DMS114 treated with DMSO at 0.1 percent for 48 hours (cell line): ENCODE data around the gene NT5C1B.
"Not testable (repeated sequence)": the region's sequence is repeated elsewhere in the genome, so short reads cannot be mapped to it uniquely, and the experiment has no call there.

ENCODE experiments used
- DNase-seq: peaks from one replicate; lab custom pipeline; 2025; ENCODE audit not compliant: unreplicated experiment; lab: John Stamatoyannopoulos, UW

The NT5C1B gene

DNA sequence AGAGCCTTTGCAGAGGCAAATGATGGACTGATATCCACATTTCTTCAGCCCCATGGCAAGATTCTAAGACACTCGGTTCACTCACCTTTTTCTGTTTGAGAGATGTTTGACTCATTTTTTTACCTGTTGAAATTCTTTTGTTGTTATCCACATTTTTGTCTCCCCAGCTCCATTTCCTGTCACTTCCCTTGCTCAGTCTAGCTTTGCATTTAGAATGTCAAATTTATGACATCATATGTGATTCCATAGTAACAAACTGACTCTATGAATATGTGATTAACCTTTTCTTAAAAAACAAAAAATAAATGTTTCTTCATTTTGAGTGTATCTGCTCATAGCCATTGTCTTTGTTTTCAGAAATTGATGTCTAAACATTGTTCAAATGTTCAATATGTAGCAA is at the start of gene NT5C1B:
Gene NT5C1B (minus strand): TSS at position 216 of the 400 bp plus-strand sequence. CDS start 101 bp downstream, at position 115.
- no peak for DNase-seq

DNA sequence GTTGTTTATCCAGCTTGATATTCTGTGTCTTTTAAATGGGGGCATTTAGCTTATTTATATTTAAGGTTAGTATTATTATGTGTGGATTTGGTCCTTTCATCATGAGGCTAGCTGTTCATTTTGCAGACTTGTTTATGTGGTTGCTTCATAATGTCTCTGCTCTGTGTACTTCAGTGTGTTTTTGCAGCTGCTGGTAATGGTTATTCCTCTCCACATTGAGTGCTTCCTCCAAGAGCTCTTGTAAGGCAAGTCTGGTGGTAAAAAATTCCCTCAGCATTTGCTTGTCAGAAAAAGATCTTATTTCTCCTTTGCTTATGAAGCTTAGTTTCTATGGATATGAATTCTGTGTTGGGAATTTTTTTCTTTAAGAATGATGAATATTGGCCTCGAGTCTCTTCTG is 47.8 kb upstream of the NT5C1B start:
- no peak for DNase-seq

DNA sequence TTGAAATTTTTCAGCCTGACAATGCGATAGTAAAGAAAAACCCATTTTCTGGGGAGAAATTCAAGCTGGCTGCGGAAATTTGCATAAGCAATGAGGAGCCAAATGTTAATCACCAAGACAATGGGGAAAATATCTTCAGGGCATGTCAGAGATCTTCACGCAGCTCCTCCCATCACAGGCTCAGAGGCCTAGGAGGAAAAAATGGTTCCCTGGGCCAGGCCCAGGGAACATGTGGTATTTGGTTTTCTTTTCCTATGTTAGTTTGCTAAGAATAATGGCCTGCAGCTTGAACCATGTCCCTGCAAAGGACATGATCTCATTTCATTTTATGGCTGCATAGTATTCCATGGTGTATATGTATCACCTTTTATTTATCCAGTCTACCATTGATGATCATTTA is 43.3 kb upstream of the NT5C1B start:
- not testable (repeated sequence) for DNase-seq

DNA sequence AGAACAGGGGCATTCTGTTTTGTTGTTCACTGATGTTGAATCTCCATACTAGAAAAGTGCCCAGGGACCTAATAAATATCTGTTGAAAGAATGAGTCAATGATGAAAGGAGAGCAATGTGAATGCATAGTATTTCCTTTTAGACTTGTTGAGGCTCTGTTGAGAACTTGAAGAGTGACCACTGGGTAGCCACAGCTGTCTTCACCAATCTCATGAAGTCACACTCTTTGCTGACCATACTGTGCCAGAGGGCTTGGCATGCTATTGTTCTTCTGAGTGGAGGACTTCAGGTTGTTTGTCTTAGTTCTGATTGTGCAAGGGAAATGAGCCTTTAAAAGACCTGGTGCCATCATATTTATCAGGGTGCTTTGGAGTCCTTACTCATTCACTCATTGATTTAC is 41.6 kb upstream of the NT5C1B start:
- DNase-seq = no peak

DNA sequence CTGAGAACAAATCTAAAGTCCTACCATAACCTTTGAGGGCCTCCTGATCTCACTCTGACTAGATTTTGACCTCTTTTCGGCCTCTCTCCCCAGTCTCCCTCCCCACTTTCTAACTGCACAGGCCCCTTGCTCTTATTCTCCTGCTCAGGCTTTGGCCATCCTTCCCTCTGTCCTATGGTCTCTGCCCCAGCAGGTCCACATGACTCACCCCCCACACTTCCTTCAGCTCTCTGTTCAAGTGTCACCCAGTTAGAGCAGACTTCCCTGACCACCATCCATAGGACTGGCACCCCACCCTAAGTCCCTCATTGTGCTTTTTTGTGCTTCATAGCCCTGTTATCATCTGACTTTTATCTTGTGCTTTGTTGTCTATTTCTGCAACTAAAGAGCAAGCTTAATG is 41.2 kb upstream of the NT5C1B start:
- no peak for DNase-seq

DNA sequence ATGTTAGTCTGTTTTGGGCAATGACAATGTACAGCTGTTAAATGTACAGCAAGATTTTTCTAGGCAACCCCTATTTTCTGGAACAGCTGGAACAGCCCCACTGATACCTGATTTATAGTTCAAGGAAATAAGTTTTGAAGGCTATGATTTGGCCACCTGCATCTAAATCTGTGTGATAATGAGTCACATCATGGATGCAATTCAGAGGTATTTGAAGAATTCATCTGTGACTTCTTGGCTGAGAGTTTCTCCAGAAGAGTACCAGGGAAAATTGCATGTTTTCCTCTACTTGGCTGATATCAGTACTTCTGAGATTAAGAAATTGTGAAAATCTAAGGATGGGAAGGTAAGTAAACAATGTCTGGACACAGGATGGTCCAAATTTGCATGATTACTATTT is 40.7 kb upstream of the NT5C1B start:
- DNase-seq = no peak

DNA sequence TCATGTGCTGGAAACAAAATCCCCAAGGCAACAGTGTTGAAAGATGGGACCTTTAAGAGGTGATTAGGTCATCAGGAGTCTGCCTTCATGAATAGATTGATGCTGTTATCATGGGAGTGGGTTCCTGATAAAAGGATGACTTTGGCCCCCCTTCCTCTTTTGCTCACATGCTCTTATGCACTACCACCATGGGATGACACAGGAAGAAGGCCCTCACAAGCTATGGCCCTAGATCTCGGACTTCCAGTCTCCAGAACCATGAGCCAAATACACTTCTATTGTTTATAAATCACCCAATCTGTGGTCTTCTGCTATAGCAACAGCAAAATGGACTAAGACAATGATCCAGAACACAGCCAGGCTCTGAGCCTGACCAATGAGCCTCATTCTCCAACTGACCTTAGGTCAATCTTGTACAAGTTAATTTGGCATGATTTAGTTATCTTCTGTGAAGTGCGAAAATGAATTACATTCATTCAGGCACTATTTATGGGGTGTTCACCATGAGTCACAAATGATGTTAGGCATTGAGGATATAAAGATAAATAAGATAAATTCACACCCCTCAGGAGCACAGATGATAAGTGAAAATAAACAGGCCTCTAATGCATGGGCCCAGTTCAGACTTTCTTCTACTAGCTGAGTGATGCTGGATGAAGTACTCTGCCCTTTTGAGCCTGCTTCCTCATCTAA is 37.7 kb upstream of the NT5C1B start:
- no peak for DNase-seq

DNA sequence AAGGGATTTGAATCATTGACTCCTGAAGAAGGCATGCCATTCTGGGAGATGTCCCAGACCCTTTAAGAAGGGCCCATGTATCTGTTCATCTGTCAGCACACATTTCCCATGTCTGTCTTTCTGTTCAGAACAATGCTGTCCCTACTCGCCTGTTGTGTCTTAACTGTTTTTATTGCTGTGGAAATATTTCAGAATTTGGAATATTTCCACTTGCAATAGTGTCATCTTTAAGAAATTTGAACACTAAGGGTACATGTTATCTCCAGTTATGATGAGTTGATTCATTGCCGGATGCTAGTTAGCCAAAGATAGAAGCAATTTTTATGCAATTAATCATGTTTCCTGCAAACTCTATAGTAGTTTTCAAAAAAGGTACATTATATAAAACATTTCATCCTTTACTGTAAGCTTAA is 36.9 kb upstream of the NT5C1B start:
- no peak for DNase-seq

DNA sequence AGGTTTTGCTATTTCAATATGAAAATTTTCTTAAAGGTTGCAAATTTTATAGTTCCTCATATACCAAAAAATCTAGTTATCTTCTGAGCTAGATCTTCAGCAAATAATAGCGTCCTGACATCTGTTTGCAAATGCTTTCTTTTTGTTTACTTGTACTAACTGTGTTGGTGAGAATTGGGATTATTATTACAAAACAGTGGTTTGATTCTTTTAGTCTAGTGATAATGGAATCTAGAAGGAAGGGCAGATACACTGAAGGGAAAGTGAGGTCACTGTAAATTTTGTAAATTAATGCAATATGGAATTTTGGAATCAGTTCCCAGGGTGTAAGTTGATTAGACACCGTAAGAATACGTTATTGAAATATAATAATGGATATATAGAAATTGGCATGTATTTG is 36.2 kb upstream of the NT5C1B start:
- DNase-seq = no peak

DNA sequence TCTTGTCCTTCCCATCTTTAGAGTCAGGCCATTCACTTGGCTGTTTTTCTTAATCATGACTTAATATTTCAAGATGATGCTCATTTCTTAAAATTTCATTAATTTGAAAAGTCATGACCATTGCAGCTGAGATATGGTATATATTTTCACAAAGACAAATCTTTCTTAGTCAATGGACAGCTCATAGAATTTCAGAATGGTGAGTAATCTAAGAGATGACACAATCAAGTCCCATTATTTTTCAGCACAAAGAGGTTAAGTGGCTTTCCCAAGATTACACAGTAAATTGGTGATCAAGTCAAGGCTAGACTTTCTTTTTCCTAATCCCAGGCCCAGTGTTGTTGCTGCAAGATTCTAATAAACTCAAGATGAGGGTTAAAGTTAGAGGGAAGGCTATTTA is 34.4 kb upstream of the NT5C1B start:
- no peak for DNase-seq

DNA sequence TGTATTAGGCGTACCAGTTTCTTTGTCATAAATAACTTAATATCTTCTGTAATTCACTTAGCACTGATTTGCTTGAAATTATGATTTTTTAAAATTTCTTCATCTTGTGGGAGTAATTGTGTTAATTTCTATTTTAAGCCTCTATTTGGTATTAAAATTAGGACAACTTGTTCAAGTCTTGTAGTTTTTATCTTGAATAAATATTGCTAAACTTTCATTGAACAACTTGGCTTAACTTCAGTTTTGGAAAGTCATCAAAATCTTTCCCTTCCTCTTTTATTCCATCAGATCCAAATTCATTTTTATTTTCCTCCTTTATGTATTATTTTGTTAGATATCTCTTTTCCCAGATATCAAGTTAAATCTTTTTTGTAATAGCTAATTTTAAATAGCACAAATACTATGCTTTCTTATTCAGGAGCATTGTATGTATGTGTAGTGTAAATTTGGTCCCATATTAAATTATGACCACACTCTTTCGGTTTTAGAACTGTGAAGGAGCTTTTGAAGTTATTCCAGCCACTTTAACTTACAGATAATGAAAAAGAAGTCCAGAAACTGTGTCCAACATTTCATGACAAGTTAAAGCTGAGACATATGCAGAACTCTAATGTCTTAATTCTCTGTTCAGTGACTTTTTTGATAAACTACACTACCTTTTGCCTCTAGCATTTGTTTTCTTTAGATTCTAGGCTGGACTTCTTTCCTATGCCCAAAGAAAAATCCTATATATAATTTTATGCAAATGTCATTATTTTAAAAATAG is 31.7 kb upstream of the NT5C1B start:
- no peak for DNase-seq

DNA sequence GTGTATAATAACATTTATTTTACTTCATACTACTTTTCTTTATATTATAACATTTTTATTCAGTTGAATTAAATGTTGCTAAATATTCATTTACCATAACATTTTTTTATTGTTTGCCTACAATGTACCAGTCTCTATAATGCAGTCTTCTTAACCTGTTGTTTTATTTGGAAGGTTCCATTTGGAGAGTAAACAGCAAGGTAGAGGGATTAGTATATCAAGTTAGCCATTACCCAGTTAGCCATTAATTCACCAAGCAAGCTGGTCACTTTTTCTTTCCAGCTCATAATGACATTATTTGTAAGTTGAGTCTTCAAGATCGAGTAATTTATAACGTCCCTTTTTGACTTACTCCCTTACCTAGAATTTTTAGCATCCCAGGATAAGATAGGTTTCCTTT is 29.7 kb upstream of the NT5C1B start:
- no peak for DNase-seq

DNA sequence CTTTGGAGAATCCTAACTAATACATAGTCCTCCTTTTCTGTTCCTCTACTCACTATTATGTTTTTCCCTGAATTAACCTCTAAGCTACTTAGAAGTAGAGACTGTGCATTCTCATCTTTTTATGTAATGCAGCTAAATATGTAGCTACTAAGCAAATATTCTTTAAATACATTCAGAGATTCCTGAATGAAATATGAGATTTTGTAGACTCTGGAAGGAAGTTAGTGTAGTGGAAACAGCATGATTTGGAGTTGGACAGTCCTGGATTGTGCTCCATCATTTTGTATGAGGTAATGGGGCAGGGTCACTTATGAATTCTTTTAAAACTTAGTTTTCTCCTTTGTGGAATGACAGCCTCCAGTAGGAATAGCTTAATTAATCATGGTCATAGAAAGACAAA is 24.7 kb upstream of the NT5C1B start:
- DNase-seq = no peak

DNA sequence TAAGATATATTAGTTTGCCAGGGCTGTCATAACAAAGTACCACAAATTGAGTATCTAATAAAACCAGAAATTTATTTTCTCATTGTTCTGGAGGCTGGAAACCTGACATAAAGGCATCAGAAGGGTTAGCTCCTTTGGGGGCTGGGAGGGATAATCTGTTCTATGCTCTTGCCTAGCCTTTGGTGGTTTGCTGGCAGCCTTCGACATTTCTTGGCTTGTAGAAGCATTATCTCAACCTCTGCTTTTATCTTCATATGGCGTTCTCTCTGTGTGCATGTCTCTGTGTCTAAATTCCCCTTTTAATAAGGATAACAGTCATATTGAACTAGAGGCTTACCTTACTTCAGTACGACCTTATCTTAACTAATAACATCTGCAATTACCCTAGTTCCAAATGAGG is 22.8 kb upstream of the NT5C1B start:
- DNase-seq = no peak

DNA sequence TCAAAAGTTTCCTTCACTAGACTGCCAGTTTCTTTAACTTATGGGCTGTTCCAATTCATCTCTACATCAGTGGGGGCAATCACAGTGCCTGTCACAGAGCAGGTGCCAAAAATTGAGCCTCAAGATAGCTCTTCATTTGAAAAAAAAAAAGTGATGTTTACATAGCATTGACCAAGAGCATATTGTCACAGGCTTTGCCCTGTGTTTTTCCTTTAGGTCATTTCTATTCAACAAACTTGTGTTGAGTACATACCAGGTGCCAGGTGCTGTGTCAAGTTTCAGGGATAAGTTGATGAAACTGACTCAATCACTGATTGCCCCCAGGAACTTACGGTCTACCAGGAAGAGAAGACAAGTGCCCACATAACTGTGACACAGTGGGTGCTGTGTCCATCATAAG is 22.2 kb upstream of the NT5C1B start:
- DNase-seq = no peak

DNA sequence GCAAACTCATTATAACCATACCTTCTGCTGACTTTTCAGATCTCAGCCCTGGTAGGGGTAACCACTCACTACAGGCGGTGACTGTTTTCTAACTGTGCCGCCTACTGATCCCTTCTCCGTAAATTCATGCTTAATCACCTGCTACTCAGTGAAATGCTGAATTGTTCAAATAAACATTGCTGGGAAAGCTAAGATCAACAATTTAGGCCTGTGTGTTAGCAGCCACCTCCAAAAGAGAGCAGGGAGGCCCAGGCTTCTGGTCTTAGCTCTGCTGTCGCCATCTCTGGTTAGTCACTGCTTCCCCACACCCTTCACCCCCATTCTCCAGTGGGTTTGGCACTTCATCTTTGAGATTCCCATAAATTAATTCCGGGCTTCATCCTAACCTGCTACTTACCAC is 21.8 kb upstream of the NT5C1B start:
- DNase-seq = no peak

DNA sequence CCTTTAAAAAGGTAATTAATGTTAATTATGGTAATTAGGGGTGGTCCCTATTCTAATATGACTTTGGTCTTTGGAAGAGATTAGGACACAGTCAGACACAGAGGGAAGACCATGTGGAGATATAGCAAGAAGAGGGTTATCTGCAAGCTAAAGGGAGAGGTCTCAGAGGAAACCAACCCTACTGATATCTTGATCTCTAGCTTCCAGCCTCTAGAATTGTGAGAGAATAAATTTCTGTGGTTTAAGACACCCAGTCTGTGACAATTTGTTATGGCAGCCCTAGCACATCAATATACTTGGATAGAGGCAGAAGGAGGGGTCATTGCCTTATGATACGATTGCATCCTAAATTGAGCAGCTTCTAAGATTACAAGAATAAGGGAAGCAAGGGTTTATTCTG is 21.3 kb upstream of the NT5C1B start:
- no peak for DNase-seq

DNA sequence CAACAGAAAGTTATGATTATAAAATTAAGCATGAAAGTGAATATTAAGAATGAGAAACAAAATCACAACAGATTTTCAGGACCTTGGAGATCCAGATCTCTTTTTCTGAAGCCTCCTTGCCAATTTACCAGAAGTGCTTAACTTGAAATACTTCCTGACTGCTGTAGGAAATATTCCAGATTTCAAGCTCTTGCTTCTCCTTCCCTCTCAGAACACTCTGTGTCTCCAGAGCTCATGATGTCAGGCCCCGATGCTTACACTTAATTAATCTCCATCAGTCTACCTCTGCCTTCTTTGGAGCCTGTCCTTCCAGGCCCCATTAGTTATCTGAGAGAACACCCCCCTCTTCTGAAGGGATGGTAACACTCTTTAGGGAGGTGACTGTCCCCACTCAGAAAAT is 20.7 kb upstream of the NT5C1B start:
- no peak for DNase-seq

DNA sequence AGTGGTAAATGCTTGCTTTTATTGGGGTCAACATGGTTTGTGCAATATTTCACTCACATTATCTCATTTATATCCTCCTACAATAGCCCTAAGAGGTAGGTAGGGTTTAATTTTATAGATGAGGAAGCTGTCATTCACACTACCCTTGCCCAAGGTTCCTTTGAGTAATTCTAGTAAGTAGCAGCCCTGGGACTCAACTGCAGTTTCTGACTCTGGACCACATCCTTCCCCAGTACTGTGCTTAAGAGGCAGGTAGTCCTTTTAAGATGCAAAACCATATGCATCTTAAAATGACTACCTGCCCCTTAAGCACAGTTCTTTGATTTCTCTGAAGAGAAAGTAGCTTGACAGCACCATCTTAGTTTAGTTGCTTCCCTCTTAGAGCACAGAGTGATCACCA is 15.7 kb upstream of the NT5C1B start:
- no peak for DNase-seq

DNA sequence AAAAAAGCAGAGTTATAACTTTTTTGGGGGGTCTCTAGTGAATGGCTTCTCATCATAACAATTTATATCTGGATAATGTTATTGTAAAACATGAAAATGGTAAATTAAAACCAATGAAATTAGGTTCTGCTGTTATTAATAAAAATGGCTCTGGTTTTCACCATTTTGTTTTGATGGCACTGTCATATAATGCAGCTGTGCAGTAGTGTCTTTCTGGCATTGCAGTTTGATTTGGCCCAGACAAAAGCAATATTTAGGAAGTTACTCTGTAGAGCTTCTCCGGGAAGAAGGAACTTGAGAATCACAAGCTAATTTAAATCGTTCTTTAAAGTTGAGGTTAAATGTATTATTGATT is 15.1 kb upstream of the NT5C1B start:
- DNase-seq = no peak

DNA sequence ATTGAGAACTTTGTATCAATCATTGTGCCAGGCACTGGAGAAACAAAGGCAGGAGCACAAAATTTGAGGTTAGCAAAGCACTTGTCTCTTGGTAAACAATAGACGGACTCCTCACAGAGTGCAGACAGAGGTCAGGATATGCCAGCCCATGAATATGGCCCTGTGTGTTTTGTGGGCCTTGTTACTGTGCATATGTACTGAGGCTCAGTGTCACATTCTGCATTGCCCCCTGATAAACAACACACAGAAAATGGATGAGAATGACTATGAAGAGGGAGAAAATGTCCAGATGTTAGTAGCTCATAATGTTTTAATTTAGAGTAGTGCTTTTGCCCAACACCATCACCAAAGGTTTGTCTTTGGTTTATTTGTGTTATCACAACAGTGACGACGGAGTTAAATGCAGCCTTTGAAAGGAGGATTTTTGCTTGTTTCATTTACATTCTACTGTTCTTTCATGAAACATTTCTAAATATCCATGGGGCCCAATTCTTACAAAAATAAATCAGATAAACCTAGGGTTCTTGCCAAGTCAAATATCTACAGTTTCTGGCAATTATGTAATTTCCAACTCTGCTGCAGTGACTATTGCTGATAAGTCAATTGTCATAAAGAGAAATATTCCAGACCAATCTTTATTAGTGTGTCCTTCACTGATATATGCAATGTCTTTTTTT is 14.6 kb upstream of the NT5C1B start:
- no peak for DNase-seq

DNA sequence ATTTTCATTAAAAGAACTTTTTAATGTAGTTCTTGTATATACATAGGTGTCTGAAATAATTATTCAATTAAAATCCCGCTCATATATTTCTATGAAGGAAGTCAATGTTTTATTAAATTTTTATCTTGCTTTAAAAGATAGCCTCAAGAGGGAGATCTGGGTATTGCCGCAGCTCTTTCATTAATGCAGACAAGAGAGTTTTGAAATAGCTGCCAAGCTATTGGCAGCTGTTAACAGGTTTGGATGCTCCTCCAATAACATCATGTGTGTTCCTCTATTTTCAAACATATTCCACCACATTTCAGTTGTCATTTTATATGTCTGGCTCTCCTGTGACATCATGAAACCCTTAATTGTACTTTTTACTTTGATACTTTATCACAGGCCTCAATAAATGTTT is 12.9 kb upstream of the NT5C1B start:
- no peak for DNase-seq
